GM19467 (cell line): Measurements from ENCODE around the gene SDHAF4.
"Not testable (repeated sequence)": the region's sequence is repeated elsewhere in the genome, so short reads cannot be mapped to it uniquely, and the experiment has no call there.

Experiments used
- ATAC-seq: cut with Tn5 transposase; IDR thresholded peaks from one replicate; pipeline ENCODE4 v1.9.1; 2021; ENCODE audit warnings: mild to moderate bottlenecking, moderate library complexity; ENCODE audit not compliant: unreplicated experiment

SDHAF4 gene

DNA sequence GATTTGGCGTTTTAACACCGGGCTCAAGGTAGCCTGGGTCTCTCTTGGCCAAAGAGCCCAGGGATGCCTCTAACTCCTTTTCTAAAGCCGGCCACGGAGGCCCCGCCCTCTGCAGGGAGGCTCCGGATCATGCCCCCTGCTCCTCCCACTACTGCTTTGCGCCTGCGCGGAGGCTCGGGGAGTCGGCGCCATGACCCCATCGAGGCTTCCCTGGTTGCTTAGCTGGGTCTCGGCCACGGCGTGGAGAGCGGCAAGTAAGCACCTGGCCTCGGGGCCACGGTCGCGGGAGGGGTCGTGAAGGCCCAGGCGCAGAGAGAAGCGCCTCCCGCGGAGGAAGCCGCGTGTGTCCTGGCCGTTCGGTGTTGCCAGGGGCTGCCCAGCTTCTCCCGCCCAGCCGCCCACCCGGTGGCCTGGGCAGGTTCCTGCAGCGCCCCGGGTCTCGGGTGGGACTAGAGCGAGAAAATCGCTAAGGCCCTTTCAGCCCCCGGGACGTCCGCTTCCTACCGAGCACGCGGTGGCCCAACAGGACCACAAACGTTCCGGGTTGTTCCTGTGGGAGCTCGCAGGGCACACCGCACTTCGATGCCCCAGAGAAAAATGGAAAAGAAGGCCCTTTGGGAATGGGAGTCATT, at the start of gene SDHAF4:
Gene SDHAF4 (plus strand): TSS at position 180 of the 632 bp plus-strand sequence. CDS start 11 bp downstream, at position 191.
- peak; percentile 100 for ATAC-seq

DNA sequence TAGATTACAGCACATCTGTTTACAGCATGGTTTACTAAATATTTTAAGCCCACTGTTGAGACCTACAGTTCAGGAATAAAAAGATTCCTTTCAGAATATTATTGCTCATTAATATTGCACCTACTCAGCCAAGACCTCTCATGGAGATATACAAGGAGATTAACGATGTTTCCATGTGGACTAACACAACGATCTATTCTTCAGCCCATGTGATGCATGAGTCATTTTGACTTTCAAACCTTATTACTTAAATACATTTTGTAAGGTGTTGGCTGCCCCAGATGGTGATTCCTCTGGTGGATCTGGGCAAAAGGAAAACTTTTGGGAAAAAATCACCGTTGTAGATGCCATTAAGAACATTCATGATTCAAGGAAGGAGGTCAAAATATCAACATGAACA, 48.0 kb upstream of the SDHAF4 start:
- no peak for ATAC-seq

DNA sequence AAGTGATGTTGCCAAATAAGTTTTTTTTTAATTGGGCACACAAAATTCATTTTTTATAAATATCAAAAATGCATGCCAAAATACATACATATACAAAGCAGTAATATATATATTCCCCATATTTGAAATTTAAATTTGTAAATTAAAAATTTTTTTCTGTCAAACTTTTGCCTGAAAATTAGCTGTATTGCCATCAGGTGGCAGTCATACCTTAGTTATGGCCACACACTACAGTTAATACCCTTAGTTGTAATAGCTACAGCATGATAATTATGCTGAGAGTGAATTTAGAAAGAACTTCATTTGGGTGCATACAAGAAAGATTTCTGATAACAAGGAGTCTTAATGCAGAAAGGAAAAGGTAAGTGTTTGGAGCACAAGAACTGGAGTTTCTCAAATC, 46.2 kb upstream of the SDHAF4 start:
- ATAC-seq = no peak

DNA sequence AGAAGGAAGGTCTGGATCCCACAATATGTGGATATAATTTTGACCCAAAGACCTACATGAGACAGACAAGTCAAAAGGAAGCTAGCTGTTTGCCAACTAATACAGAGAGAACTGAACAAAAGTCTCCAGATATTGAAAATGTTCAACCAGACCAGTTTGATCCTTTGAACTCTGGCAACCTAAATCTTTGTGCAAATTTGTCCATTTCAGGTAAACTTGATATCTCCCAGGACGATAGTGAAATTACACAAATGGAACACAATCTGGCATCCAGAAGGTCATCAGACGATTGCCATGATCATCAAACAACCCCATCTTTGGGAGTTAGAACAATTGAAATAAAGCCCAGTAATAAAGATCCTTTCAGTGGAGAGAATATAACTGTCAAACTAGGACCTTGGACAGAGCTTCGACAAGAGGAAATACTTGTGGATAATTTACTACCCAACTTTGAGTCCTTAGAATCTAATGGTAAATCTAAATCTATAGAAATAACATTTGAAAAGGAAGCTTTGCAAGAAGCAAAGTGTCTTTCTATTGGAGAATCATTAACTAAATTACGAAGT, 41.9 kb upstream of the SDHAF4 start:
- ATAC-seq = no peak

DNA sequence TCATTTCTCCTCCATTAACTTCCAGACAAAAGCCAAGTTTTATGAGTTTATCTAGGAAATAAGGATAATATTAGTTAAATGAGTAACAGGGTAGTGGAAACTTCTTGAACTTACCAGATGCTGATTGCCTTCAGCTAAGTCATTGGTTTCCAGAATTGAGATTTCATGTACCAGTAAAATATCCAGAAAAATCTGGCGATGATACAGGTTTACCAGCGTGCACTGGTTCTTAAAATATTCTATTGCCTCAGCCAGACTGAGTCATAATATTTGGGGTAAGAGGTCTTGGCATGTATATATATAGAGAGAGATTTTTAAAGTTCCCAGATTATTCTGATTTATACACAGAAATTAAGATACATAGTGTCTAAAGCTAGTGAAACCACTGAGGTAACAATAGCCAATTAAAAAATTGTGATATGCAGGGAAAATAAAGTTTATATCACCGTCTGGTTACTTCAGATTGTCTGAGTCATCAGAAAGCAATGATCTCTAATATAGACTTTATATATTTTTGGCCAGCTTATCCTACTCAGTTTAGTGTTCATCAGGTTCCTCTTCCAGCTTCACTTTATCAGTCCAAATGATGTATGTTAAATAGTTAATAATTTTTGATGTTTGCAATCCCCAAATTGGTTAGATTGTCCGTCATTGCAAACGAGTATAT, 39.5 kb upstream of the SDHAF4 start:
- no peak for ATAC-seq

DNA sequence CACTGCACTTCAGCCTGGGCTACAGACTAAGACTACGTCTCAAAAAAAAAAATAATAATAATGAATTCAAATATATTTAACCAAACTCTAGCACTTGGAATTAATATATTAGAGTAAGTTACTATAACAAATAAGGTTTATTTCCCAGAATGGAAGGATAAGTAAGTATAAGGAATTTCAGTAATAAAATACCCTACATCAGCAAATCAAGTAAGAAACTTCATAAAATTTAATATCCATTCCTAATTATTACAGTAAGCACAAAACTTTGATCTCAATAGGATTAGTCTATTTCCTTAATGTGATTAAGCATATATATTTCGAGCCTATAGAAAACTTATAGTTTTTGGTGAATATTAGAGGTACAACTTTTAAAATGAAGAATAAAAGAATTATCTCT, 36.7 kb upstream of the SDHAF4 start:
- ATAC-seq = no peak

DNA sequence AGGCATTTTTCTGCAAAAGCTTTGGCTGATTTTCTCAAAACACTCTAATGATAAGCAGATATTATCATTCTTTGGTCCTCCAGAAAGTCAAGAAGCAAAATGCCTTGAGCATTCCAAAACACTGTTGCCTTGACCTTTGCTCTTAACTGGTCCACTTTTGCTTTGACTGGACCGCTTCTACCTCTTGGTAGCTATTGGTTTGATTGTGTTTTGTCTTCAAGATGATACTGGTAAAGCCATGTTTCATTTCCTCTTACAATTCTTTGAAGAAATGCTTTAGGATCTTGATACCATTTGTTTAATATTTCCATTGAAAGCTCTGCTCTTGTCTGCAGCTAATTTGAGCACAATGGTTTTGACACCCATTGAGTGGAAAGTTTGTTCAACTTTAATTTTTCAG, 35.6 kb upstream of the SDHAF4 start:
- ATAC-seq = no peak

DNA sequence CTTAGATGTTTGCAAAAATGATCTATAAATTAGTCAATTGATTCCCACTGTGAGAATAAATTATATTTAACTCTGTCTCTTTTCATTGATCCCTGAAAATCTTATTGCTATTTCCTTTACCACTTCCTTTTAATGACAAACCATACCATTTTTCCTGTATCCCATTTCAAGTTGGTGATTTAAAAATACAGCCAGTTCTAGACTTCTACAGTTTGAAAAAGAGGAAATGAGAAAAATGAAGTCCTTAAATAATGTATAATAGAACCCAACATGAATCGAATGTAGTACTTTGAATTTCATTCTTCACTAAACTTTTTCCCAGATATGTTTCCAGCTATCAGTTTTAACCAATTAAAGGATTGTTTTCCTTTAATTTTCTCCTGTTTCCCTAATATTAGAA, 29.5 kb upstream of the SDHAF4 start:
- no peak for ATAC-seq

DNA sequence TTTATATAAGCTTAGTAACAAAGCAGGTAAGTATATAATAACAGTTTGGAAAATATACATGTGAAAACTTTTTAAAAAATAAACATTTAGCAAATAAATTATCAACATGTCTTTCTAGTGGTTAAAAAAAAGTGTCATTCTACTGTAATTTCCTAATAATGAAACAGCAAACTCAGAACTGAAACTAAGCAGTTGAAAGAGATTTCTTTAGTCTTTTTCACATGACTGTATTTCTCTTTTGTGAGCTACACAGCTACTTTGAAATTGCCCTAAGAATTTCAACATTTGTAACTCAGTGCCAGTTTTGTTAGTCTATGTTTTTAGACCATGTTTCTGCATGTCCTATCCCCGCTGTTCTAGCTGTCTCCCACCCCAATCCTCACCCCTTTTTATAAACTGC, 28.4 kb upstream of the SDHAF4 start:
- ATAC-seq = peak; percentile 71

DNA sequence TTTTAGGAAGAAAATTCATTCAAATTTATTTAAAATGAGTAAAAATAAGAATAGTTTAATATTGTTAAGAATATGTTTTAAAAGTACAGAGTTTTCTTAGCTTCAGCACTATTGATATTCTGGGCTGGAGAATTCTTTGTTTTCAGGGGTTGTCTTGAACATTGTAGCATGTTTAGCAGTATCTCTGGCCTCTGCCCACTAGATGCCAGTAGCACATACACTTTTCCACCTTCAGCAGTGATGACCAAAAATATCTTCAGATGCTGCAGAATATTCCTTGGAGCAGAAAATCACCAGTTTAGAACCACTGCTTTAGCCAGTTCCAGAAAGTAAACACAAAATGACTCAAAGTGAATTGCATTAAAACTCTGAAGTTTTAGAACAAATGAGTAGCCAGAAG, 19.4 kb upstream of the SDHAF4 start:
- no peak for ATAC-seq

DNA sequence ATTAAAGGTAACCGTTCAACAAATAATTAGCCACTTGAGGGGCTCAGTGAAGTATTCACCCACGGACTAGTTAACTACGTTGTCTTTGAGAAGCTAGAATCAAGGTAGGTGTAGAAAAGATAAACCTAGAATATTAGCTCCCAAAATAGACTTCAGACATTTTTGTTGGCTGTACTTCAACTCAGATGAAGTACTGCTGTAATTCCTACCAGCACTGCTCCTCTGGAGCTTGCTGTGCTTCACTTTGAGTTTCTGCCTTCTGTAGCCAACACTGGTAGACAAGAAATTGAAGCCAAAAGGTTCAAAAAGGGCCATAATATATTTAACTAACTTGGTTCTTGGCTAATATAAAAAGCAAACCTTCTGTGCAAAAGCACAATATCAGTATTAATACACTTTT, 18.8 kb upstream of the SDHAF4 start:
- no peak for ATAC-seq

DNA sequence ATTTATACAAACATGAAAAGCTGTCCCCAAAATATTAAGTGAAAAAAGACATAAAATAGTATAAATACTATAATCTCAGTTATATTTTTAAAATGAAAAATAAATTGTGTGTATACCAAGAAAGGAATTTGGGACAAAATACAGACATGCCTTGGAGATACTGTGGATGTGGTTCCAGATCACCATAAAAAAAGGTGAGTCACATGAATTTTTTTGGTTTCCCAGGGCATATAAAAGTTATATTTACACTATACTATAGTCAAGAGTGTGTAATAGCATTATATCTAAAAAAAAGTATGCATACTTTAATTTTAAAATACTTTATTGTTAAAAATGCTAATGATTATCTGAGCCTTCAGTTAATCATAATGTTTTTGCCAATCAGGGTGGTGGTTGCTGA, 17.4 kb upstream of the SDHAF4 start:
- no peak for ATAC-seq

DNA sequence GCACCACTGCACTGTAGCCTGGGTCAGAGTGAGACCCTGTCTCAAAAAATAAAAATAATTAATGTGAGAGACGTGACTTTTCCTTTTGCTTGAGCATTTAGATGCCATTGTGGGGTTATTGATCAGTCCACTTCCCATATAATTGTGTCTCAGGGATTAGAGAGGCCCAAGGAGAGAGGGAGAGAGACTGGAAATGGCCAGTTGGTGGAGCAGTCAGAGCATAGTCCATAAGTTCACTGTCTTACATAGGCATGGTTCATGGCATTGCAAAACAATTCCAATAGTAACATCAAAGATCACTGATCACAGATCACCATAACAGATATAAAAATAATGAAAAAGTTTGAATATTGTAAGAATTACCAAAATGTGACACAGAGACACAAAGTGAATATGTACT, 15.2 kb upstream of the SDHAF4 start:
- ATAC-seq = no peak

DNA sequence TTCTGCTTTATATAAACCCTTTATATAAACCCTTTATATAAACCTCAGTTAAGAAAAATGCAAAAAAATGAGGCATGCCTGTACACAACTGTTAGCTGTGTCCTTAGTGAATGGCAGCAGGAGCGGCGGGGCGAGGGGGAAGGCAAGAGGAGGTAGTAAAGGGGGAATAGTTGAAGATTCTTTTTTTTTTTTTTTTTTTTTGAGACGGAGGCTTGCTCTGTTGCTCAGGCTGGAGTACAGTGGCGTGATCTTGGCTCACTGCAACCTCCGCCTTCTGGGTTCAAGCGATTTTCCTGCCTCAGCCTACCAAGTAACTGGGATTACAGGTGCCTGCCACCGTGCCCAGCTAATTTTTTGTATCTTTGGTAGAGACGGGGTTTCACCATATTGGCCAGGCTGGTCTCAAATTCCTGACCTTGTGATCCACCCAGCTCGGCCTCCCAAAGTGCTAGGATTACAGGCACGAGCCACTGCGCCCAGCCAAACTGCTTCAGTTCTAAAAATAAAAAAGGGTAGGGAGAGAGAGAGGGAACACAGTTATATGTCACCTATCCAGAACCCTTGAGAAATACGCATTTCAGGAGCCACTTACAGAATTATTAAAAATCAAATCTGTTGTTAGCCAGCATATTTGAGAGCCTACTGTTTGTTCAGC, 14.3 kb upstream of the SDHAF4 start:
- not testable (repeated sequence) for ATAC-seq

DNA sequence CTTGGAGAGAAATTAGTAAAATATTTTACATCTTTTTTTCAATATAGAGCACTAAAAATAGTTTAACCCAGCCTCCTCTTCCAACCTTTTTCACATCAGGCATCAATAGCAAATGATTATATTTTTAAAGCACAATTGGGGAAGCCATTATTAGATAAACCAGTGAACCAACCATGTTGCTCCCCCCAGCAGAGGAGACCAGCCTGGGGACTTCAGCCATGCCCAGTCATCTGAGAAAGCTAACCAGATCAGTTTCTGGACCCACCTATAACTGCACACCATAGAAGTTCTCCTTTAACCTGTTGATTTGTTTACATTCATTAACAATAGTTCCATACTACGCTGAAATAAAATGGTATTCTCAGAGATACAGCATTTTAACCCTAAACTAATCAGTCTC, 13.8 kb upstream of the SDHAF4 start:
- no peak for ATAC-seq

DNA sequence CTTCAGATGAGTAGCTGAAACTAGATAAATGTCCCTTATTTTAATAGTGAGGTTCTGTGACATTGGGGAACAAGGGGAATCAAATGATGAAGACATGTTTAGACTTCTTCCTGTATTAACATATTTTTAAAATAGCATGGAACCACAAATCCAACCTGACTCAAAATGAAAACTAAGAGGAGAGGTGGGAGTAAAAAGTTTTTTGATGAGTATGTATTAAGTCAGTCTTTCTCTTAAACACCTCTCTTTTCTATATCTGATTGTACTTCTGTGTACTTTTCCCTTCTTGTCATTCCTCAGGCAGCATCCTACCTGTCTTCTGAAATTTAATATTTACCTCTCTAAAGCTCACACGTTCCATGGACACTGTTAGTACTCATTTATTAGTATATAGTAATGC, 8.7 kb upstream of the SDHAF4 start:
- no peak for ATAC-seq

DNA sequence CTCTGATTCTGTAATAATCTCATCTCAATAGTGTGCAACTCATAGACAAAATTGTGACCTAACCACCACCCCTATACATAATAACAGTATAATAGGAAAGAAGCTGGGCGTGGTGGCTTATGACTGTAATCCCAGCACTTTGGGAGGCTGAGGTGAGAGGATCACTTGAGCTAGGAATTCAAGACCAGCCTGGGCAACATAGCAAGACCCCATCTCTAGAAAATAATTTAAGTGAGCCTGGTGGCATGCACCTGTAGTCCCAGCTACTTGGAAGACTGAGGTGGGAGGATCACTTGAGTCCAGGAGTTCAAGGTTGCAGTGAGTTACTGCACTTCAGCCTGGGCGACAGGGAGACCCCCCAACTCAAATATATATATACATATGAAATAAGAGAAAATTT, 4.3 kb upstream of the SDHAF4 start:
- ATAC-seq = not testable (repeated sequence)

DNA sequence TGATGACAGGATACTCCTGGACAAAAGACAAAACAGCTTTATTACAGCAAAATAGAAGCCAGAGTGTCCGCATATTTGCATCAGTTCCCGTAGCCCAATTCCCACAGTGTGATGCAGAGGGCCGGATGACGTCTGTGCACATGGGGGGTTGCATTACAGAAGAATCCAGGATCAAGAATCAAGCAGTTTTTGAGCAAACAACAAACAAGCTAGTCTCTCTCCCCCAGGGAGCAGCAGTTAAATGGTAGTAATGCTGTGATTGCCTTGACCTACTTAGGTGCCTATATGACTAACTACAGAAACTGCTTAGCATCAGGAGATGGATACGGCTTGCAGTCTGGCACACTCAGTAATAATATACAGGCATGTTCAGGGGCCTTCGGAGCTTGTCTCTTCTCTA, 3.2 kb upstream of the SDHAF4 start:
- no peak for ATAC-seq

DNA sequence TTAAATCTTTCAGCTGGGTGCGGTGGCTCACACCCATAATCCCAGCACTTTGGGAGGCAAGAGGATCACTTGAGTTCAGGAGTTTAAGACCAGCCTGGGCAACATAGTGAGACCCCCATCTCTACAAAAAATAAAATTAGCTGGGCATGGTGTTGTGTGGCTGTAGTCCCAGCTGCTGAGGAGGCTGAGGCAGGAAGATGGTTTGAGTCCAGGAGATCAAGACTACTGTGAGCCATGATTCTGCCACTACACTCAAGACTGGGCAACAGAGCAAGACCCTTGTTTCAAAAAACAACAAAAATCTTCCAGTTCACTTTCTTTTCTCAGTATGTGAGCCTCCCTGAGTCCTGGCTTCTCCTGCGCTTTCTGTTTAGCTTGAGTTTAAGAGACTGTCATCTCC, 7.9 kb downstream of the SDHAF4 start:
- ATAC-seq = no peak

DNA sequence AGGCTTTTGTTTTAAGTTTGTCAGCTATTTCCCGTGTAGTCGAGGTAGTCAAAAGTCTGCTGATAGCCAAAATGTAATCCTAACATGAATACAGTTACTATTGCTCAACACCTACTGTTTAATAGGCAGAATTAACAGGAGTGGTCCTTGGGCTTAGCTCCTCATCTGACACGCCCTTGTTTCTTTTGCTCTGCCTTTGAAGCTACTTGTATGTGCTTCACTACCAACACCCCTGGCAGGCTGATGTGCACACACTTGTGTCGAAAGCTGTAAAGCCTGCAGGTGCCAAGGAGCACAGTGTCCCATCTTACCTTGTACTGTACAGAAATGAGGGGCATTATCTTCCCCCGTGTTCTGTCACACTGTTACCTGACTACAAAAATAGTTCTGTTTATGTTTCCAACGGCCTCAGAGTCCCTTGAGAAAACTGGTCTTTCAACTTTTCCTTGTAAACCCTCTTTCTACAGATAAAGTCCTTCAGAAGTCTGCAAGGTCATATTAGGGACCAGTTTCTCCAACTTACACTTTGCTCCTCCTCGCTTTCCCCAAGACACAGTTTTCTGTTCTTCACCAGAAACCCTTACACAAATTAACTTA, 9.3 kb downstream of the SDHAF4 start:
- no peak for ATAC-seq

DNA sequence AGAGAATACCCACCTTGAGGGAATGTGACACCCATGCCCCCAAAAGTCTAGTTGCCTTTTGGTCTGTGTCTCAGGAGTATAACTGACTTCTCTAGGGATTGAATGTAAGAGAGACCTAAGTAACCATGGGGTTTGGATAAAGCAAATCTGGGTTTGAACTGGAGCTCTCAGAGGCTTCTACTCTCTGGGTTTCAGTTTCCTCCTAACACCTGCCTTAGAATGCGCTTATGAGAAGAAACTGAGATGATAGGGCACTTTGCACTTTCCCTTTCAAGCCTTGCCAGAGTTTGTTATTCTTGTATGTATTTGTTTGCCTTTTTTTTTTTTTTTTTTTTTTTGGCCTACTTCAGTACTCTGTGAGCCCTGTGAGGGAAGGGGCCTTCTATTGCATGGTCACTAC, 19.4 kb downstream of the SDHAF4 start:
- ATAC-seq = peak; percentile 98

DNA sequence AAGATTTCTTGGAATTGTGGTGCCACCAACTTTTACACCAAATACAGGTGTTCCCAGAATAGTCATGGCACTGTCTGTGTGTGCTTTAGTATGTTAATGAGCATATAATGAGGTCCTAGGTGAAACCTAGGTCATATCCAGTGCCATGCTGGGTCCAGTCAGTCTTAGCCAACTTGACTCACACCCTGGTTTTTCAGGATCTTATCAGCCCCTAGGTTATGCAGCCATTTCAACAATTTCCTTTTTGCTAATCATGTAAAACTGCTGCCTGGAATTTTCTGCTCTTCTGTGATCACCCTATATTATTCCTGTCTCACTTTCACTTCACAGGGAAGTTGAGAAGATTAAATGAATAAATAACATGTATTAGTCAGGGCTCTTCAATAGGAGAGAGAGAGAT, 23.7 kb downstream of the SDHAF4 start:
- no peak for ATAC-seq
